GM19463 (cell line): Measurements from ENCODE around the gene ECHS1.
"Not testable (repeated sequence)": the region's sequence is repeated elsewhere in the genome, so short reads cannot be mapped to it uniquely, and the experiment has no call there.

Experiments
- ATAC-seq: cut with Tn5 transposase; IDR thresholded peaks from one replicate; pipeline ENCODE4 v1.9.1; 2021; ENCODE audit warnings: mild to moderate bottlenecking, moderate library complexity; ENCODE audit not compliant: unreplicated experiment

The ECHS1 gene

GRCh38 chr10:133373174-133374090, at the start of gene ECHS1:
TSS of gene ECHS1 (minus strand) at chr10:133373354. CDS start at chr10:133373333, 21 bp downstream.
- peak; percentile 98 for ATAC-seq

GRCh38 chr10:133422223-133422806, 49.2 kb upstream of the ECHS1 start:
- ATAC-seq = no peak

GRCh38 chr10:133421336-133422222, 48.4 kb upstream of the ECHS1 start:
- no peak for ATAC-seq

GRCh38 chr10:133420579-133420978, 47.4 kb upstream of the ECHS1 start:
- ATAC-seq = no peak

GRCh38 chr10:133420028-133420427, 46.9 kb upstream of the ECHS1 start:
- ATAC-seq = no peak

GRCh38 chr10:133419211-133419950, 46.2 kb upstream of the ECHS1 start:
- ATAC-seq = no peak

GRCh38 chr10:133418289-133418993, 45.3 kb upstream of the ECHS1 start:
- ATAC-seq = no peak

- no peak for ATAC-seq
Observed at GRCh38 chr10:133415752-133416151, 42.6 kb upstream of the ECHS1 start.

GRCh38 chr10:133414401-133414800, 41.2 kb upstream of the ECHS1 start:
- ATAC-seq = not testable (repeated sequence)

- no peak for ATAC-seq
Observed at GRCh38 chr10:133412381-133412711, 39.2 kb upstream of the ECHS1 start.

- no peak for ATAC-seq
Observed at GRCh38 chr10:133411523-133412380, 38.6 kb upstream of the ECHS1 start.

- peak; percentile 39 for ATAC-seq
Observed at GRCh38 chr10:133405844-133406527, 32.8 kb upstream of the ECHS1 start.

GRCh38 chr10:133405272-133405671, 32.1 kb upstream of the ECHS1 start:
- no peak for ATAC-seq

- no peak for ATAC-seq
Observed at GRCh38 chr10:133403784-133404183, 30.6 kb upstream of the ECHS1 start.

- ATAC-seq = no peak
Observed at GRCh38 chr10:133403359-133403758, 30.2 kb upstream of the ECHS1 start.

- no peak for ATAC-seq
Observed at GRCh38 chr10:133401981-133402725, 29.0 kb upstream of the ECHS1 start.

- ATAC-seq = peak; percentile 18
Observed at GRCh38 chr10:133401500-133401899, 28.3 kb upstream of the ECHS1 start.
